ENCODE data around the gene PRXL2A. TPM values are rescaled to one million over a fixed set of nuclear protein-coding genes. Genes with fewer than 3 reads are reported as not detected.

PRXL2A gene
- total RNA-seq, 2 experiments from 2014 or later = 3.9 to 4.6 TPM

DNA sequence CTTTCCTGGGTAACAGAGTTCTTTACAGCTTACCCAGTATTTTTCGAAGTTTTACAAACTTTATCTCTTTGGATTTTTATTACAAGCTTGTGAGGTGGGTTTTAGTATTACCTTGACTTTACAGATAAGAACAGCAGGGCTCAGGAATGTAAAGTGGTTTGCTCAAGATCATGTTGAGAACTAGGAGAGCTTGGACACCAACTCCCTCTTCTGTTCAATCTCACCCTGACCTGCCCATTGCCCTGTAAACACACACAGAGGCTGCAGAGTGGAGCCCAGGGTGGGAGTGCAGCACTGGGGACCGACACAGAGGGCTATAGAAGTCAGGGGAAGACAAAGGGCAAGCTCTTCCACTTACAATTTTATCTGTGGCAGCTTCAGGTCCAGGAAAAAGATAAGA is 41.2 kb downstream of the PRXL2A start:
- Mint-ChIP-seq H3K4me1 (ENCODE audit: low read depth) (peaks cover 37% of the 10 kb centered on the region), H3K27ac (peak overlapping the region; percentile 18), H3K4me3 (no peak overlapping the region), H3K9me3 (no peaks in the 10 kb centered on the region), H3K27me3 (no peaks in the 10 kb centered on the region), H3K36me3 (ENCODE audit: low read depth) (peaks cover 5% of the 10 kb centered on the region)
- Histone ChIP-seq H3K27ac (ENCODE audit: low read depth in 1 of 2, low read length in 2 of 2) (no peak overlapping the region), H3K4me3 (ENCODE audit: low read length) (no peak overlapping the region), H3K36me3 (ENCODE audit: insufficient read depth, low read length) (no peaks in the 10 kb centered on the region), H3K27me3 (ENCODE audit: control insufficient read depth in 1 of 2, insufficient read depth in 2 of 2, low read length in 2 of 2) (no peaks in the 10 kb centered on the region), H3K9me3 (ENCODE audit: control insufficient read depth in 1 of 2, insufficient read depth in 1 of 2, low read length in 2 of 2) (no peaks in the 10 kb centered on the region), H3K4me1 (ENCODE audit: insufficient read depth, low read length) (peaks cover 18% of the 10 kb centered on the region)
- ChIA-PET CTCF (interaction anchor here (0.6 to 11.7 kb wide), 6 partner anchors 18 to 55 kb away, joined by 3 to 147 read pairs (median 4); no protein-coding TSS in a partner anchor), POLR2A (interaction anchor here (3.6 to 13.1 kb wide), 2 partner anchors 18 to 56 kb away, joined by 10 to 176 read pairs; no protein-coding TSS in a partner anchor)
- TF ChIP-seq CTCF (IDR thresholded peaks at IDR 0.05) = no peak
- intact Hi-C loops (cut with DNase I, micrococcal nuclease) = loop anchor here in 1 of 2 experiments (10.0 kb wide), 1 partner anchor 135 kb away; no protein-coding TSS in a partner anchor
- ATAC-seq (ENCODE audit: poor library complexity) (no peak), DNase-seq (no peak)

DNA sequence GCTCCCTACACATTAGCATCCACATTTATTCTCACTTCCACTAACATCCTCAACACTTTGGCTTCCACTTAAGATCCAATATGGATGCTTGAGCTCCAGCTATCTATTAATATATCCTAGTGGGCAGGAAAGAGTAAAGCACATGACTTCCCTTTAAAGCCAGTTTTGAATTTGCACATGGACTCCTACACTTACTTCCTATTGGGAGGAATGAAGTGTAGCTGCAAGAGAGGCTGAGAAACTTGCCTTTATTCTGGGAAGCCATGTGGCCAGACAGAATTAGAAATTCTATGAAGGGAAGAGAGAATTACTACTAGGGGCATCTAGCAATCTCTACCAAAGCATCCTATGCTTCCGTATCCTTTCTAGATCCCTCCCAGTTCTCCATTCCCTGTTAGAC is 42.8 kb downstream of the PRXL2A start:
- Mint-ChIP-seq H3K27ac (no peak overlapping the region), H3K4me3 (no peak overlapping the region), H3K27me3 (no peaks in the 10 kb centered on the region), H3K36me3 (ENCODE audit: low read depth) (peaks cover 17% of the 10 kb centered on the region), H3K9me3 (no peaks in the 10 kb centered on the region), H3K4me1 (ENCODE audit: low read depth) (peaks cover 25% of the 10 kb centered on the region)
- no peaks in the 10 kb centered on the region for H3K36me3 ChIP-seq (ENCODE audit: insufficient read depth, low read length)
- ChIA-PET POLR2A (interaction anchor here (0.8 to 13.1 kb wide), 4 partner anchors 14 to 55 kb away, joined by 3 to 176 read pairs (median 7); no protein-coding TSS in a partner anchor), CTCF (interaction anchor here (0.7 to 11.7 kb wide), 2 partner anchors 42 to 54 kb away, joined by 3 to 147 read pairs; no protein-coding TSS in a partner anchor)
- intact Hi-C loops (cut with DNase I, micrococcal nuclease) = no loop called here
- H3K4me1 ChIP-seq (ENCODE audit: insufficient read depth, low read length) = peaks cover 19% of the 10 kb centered on the region
- no peaks in the 10 kb centered on the region for H3K9me3 ChIP-seq (ENCODE audit: control insufficient read depth in 1 of 2, insufficient read depth in 1 of 2, low read length in 2 of 2)
- H3K4me3 ChIP-seq (ENCODE audit: low read length) = no peak overlapping the region
- TF ChIP-seq CTCF (IDR thresholded peaks at IDR 0.05) = no peak
- DNase-seq = no peak
- ATAC-seq (ENCODE audit: poor library complexity) = no peak
- no peak overlapping the region for H3K27ac ChIP-seq (ENCODE audit: low read depth in 1 of 2, low read length in 2 of 2)
- H3K27me3 ChIP-seq (ENCODE audit: control insufficient read depth in 1 of 2, insufficient read depth in 2 of 2, low read length in 2 of 2) = no peaks in the 10 kb centered on the region

DNA sequence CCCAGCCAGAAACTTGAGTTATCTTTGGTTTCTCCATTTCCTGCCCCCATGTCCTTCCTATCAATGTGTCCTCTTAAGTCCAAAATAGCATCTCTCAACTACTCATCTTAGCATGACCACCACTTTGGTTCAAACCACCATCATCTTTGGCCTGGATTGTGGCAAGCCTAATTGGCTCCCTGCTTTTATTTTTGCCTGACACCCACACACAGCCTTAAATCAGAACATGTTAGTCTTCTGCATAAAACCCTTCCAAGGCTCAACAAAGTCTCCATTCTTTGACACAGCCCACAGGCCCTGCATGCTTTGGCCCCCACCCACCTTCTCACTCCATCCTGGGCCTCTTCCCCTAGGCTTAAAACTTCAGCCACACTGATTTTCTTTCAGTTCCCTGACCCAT is 43.7 kb downstream of the PRXL2A start:
- H3K4me1 Mint-ChIP-seq (ENCODE audit: low read depth) = peaks cover 24% of the 10 kb centered on the region
- no peak overlapping the region for H3K4me3 Mint-ChIP-seq
- H3K27ac Mint-ChIP-seq = no peak overlapping the region
- Histone ChIP-seq H3K27me3 (ENCODE audit: control insufficient read depth in 1 of 2, insufficient read depth in 2 of 2, low read length in 2 of 2) (no peaks in the 10 kb centered on the region), H3K4me3 (ENCODE audit: low read length) (no peak overlapping the region), H3K36me3 (ENCODE audit: insufficient read depth, low read length) (no peaks in the 10 kb centered on the region), H3K9me3 (ENCODE audit: control insufficient read depth in 1 of 2, insufficient read depth in 1 of 2, low read length in 2 of 2) (no peaks in the 10 kb centered on the region), H3K4me1 (ENCODE audit: insufficient read depth, low read length) (peaks cover 29% of the 10 kb centered on the region), H3K27ac (ENCODE audit: low read depth in 1 of 2, low read length in 2 of 2) (no peak overlapping the region)
- ATAC-seq (ENCODE audit: poor library complexity) (no peak), DNase-seq (no peak)
- H3K9me3 Mint-ChIP-seq = no peaks in the 10 kb centered on the region
- intact Hi-C loops (cut with DNase I, micrococcal nuclease) = loop anchor here in 1 of 2 experiments (2.0 kb wide), 1 partner anchor 35 kb away; no protein-coding TSS in a partner anchor
- no peaks in the 10 kb centered on the region for H3K27me3 Mint-ChIP-seq
- POLR2A ChIA-PET = interaction anchor here (0.8 to 13.1 kb wide), 7 partner anchors 15 to 249 kb away, joined by 3 to 176 read pairs (median 4); partner anchors contain the start of gene PRXL2A
- H3K36me3 Mint-ChIP-seq (ENCODE audit: low read depth) = peaks cover 21% of the 10 kb centered on the region
- TF ChIP-seq CTCF (IDR thresholded peaks at IDR 0.05) = no peak
- CTCF ChIA-PET = interaction anchor here (0.5 to 11.7 kb wide), 5 partner anchors 11 to 67 kb away, joined by 3 to 147 read pairs (median 3); no protein-coding TSS in a partner anchor

Measured in CD4-positive, alpha-beta T cell (primary cell).